A549 (cell line): Measurements from ENCODE around the gene ARF1. TPM values are rescaled to one million over a fixed set of nuclear protein-coding genes. Genes with fewer than 3 reads are reported as not detected.

ENCODE experiments used
- ATAC-seq, 2 experiments: fragments of 200-7000 bp in 1 of 2; fragments of >200 bp in 1 of 2; cut with Nextera tagmentation in 1 of 2; cut with Tn5 transposase in 1 of 2; 3 replicates each; pipeline versions ENCODE4 v1.8.0 to v1.9.1; 2018 to 2020; ENCODE audit warnings: mild to moderate bottlenecking in 1 of 2, moderate library complexity in 1 of 2
- CTCF ChIA-PET: fragments of 300-600 bp; sonication (Branson Sonifier 250); formaldehyde crosslinking; extraction: SDS; loops from one replicate; lab custom pipeline; 2021; ENCODE audit warnings: antibody characterized with exemption, inconsistent platforms; lab: Yijun Ruan, JAX
- POLR2A ChIA-PET: fragments of 350-600 bp; formaldehyde crosslinking; extraction: SDS; loops from one replicate; lab custom pipeline; 2021; ENCODE audit warnings: antibody characterized with exemption, inconsistent platforms; lab: Yijun Ruan, JAX
- DNase-seq, 2 experiments: peaks; one replicate each; pipeline versions ENCODE4 v3.0.0 to v3.0.0-alpha.2; 2011 to 2016; ENCODE audit warnings: low read depth in 1 of 2, low spot score in 1 of 2
- FAIRE-seq: peaks from 2 replicates; lab custom pipeline; 2011; peaks lifted over from hg19 to GRCh38; lab: Jason Lieb, UNC
- H3K27ac ChIP-seq, 2 experiments: fragments of >200 bp; sonication (Bioruptor Twin); formaldehyde crosslinking; 3 replicates each; pipeline ENCODE4 v1.5.1; 2016 to 2017
- H3K4me1 ChIP-seq: fragments of >200 bp; sonication (Bioruptor Twin); formaldehyde crosslinking; 3 replicates; pipeline ENCODE4 v1.6.1; 2016
- H3K4me2 ChIP-seq: fragments of >200 bp; sonication (Bioruptor Twin); formaldehyde crosslinking; 3 replicates; pipeline ENCODE4 v1.6.1; 2016
- H3K4me3 ChIP-seq: fragments of >200 bp; sonication (Bioruptor Twin); formaldehyde crosslinking; 3 replicates; pipeline ENCODE4 v1.5.1; 2016
- H3K9me3 ChIP-seq: fragments of >200 bp; sonication (Bioruptor Twin); formaldehyde crosslinking; 3 replicates; pipeline ENCODE4 v1.6.1; 2016
- CBX8 ChIP-seq: fragments of 200-600 bp; sonication (generic); IDR thresholded peaks from 2 replicates; pipeline ENCODE4 v1.6.1; 2016
- CEBPB ChIP-seq, 2 experiments: fragments of >200 bp in 1 of 2; sonication (Bioruptor Twin) in 1 of 2; formaldehyde crosslinking in 1 of 2; IDR thresholded peaks; 2 replicates each; pipeline ENCODE4 v1.6.1; 2012 to 2016
- CHD4 ChIP-seq: fragments of 200-600 bp; sonication (generic); IDR thresholded peaks from 2 replicates; pipeline ENCODE4 v1.6.1; 2016; ENCODE audit warnings: antibody characterized with exemption, mild to moderate bottlenecking, borderline replicate concordance
- E2F6 ChIP-seq: IDR thresholded peaks from 2 replicates; pipeline ENCODE4 v1.6.1; 2012; ENCODE audit warnings: low read depth, borderline replicate concordance
- ESRRA ChIP-seq: fragments of 150-350 bp; IDR thresholded peaks from 2 replicates; pipeline ENCODE4 v1.6.1; 2014; ENCODE audit warnings: mild to moderate bottlenecking, low read length, borderline replicate concordance
- FOSB ChIP-seq: fragments of 250-450 bp; sonication (Bioruptor Pico); IDR thresholded peaks from 2 replicates; pipeline ENCODE4 v1.5.0; 2020; ENCODE audit warnings: mild to moderate bottlenecking, moderate library complexity
- FOSL2 ChIP-seq, 2 experiments: fragments of 450-650 bp in 1 of 2; fragments of >200 bp in 1 of 2; sonication (Bioruptor Twin) in 1 of 2; formaldehyde crosslinking; IDR thresholded peaks; 2 replicates each; pipeline versions ENCODE4 v1.5.0 to v1.6.1; 2016 to 2020; ENCODE audit warnings: mild to moderate bottlenecking in 1 of 2, moderate library complexity in 1 of 2
- FOXS1 ChIP-seq: fragments of 250-450 bp; sonication (Bioruptor Pico); IDR thresholded peaks from 2 replicates; pipeline ENCODE4 v1.5.0; 2020; ENCODE audit warnings: mild to moderate bottlenecking, moderate library complexity
- GATA3 ChIP-seq: IDR thresholded peaks from 2 replicates; pipeline ENCODE4 v1.6.1; 2012; ENCODE audit warnings: borderline replicate concordance
- HDAC2 ChIP-seq: fragments of 200-600 bp; sonication (generic); IDR thresholded peaks from 2 replicates; pipeline ENCODE4 v1.6.1; 2016
- HEYL ChIP-seq: fragments of 250-450 bp; sonication (Bioruptor Pico); IDR thresholded peaks from 2 replicates; pipeline ENCODE4 v1.8.0; 2021; ENCODE audit warnings: mild to moderate bottlenecking, moderate library complexity
- HOXB13 ChIP-seq: fragments of 250-450 bp; sonication (Bioruptor Pico); IDR thresholded peaks from 2 replicates; pipeline ENCODE4 v1.5.0; 2020; ENCODE audit warnings: low read depth, mild to moderate bottlenecking, moderate library complexity
- HOXB5 ChIP-seq: fragments of 250-450 bp; sonication (Bioruptor Pico); IDR thresholded peaks from 2 replicates; pipeline ENCODE4 v1.5.0; 2020; ENCODE audit warnings: mild to moderate bottlenecking, moderate library complexity
- MAZ ChIP-seq: fragments of 150-350 bp; IDR thresholded peaks from 2 replicates; pipeline ENCODE4 v1.6.1; 2014; ENCODE audit warnings: antibody characterized with exemption, low read depth, low read length, borderline replicate concordance
- MYC ChIP-seq: IDR thresholded peaks from 2 replicates; pipeline ENCODE4 v1.6.1; 2012; ENCODE audit warnings: mild to moderate bottlenecking, inconsistent platforms, low read length, improper control_type of control experiment, borderline replicate concordance
- NPAS2 ChIP-seq: fragments of 250-450 bp; sonication (Bioruptor Pico); IDR thresholded peaks from 2 replicates; pipeline ENCODE4 v1.8.0; 2022; ENCODE audit warnings: mild to moderate bottlenecking, moderate library complexity, borderline replicate concordance
- POLR2A ChIP-seq: IDR thresholded peaks from 2 replicates; pipeline ENCODE4 v1.6.1; 2012; ENCODE audit warnings: mild to moderate bottlenecking, low read length
- RAD21 ChIP-seq, 2 experiments: fragments of >200 bp in 1 of 2; sonication (Bioruptor Twin) in 1 of 2; formaldehyde crosslinking in 1 of 2; IDR thresholded peaks in 1 of 2; conservative IDR thresholded peaks in 1 of 2; 2 replicates in 1 of 2; 3 replicates in 1 of 2; pipeline ENCODE4 v1.6.1; 2012 to 2018; ENCODE audit warnings: inconsistent platforms in 1 of 2
- RCOR1 ChIP-seq: fragments of 150-350 bp; IDR thresholded peaks from 2 replicates; pipeline ENCODE4 v1.6.1; 2014; ENCODE audit warnings: antibody characterized with exemption, low read length, low read depth
- RNF2 ChIP-seq: fragments of 200-600 bp; sonication (generic); IDR thresholded peaks from 2 replicates; pipeline ENCODE4 v1.6.1; 2016; ENCODE audit warnings: low read depth, mild to moderate bottlenecking, antibody characterized with exemption, moderate library complexity, borderline replicate concordance
- SREBF2 ChIP-seq: fragments of 450-650 bp; IDR thresholded peaks from 2 replicates; pipeline ENCODE4 v1.6.1; 2014; ENCODE audit warnings: mild to moderate bottlenecking, moderate library complexity
- TFCP2L1 ChIP-seq: fragments of 250-450 bp; sonication (Bioruptor Pico); IDR thresholded peaks from 2 replicates; pipeline ENCODE4 v1.5.0; 2021; ENCODE audit warnings: mild to moderate bottlenecking
- TP53 ChIP-seq: fragments of 250-450 bp; sonication (Bioruptor Pico); IDR thresholded peaks from 2 replicates; pipeline ENCODE4 v1.5.0; 2021; ENCODE audit warnings: mild to moderate bottlenecking, moderate library complexity
- ZC3H11A ChIP-seq: fragments of 450-650 bp; IDR thresholded peaks from 2 replicates; pipeline ENCODE4 v1.6.1; 2014; ENCODE audit warnings: antibody characterized with exemption, mild to moderate bottlenecking
- ZFP36 ChIP-seq: fragments of 450-650 bp; IDR thresholded peaks from 2 replicates; pipeline ENCODE4 v1.6.1; 2014; ENCODE audit warnings: borderline replicate concordance; ENCODE audit not compliant: partially characterized antibody
- ZNF302 ChIP-seq: fragments of 250-450 bp; sonication (Bioruptor Pico); IDR thresholded peaks from 2 replicates; pipeline ENCODE4 v1.9.0; 2021; ENCODE audit warnings: inconsistent platforms, mild to moderate bottlenecking, moderate library complexity
- ZSCAN20 ChIP-seq: fragments of 250-450 bp; sonication (Bioruptor Pico); IDR thresholded peaks from 2 replicates; pipeline ENCODE4 v1.8.0; 2022; ENCODE audit warnings: mild to moderate bottlenecking, moderate library complexity
- WGBS: methylation state at CpG from one replicate; pipeline ENCODE4 v1.1.6; 2017; ENCODE audit errors: missing lambda C conversion rate; 5-methylcytosine and 5-hydroxymethylcytosine counted together
- polyA plus RNA-seq, 4 experiments: library from polyadenylated mRNA; depleted of rRNA in 3 of 4; stranded (reverse); fragments of >200 nt; fragmentation: RNase III in 1 of 4; extraction: RNeasy Plus Mini Kit Qiagen cat#74134 plus additional on column Dnase treatment in 1 of 4; gene quantifications; 2 replicates in 3 of 4; 3 replicates in 1 of 4; pipeline ENCODE4 v1.2.3, GENCODE V29; 2011 to 2017
- TF ChIP-seq, protein P1 (sequence below): fragments of 150-350 bp; IDR thresholded peaks from 2 replicates; pipeline ENCODE4 v1.6.1; 2014; ENCODE audit warnings: low read depth, mild to moderate bottlenecking, low read length
- TF ChIP-seq, protein P2 (sequence below): fragments of 200-600 bp; sonication (generic); IDR thresholded peaks from 2 replicates; pipeline ENCODE4 v1.6.1; 2016; ENCODE audit warnings: antibody characterized with exemption, mild to moderate bottlenecking, moderate library complexity
- TF ChIP-seq, protein P3 (sequence below): IDR thresholded peaks from 2 replicates; pipeline ENCODE4 v1.6.1; 2012
- TF ChIP-seq, protein P4 (sequence below): fragments of >200 bp; sonication (Bioruptor Twin); formaldehyde crosslinking; IDR thresholded peaks from 3 replicates; pipeline ENCODE4 v1.6.1; 2016

ARF1 gene
- polyA plus RNA-seq, 2 of the 4 experiments (the other 2 are of a cell fraction): 297 to 376 TPM

DNA sequence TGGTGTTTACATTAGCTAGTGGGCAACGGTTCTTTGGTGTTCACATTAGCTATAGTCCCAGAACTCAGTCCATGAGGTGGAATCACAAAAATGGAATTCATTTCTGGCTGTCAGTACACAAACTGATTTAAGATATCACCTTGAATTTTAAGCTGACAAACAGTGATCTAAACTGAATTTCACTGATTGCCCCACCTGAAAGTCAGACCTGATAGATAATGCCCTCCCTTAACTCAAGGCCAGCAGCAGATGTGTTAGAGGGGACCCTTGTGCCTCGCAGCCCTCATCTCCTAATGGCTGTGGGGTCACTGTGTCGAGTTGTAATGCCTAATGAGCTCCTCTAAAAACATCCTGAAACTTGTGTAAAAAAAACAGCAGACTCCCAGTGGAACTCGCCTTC, 8.6 kb downstream of the ARF1 start:
- no peak for DNase-seq
- CTCF ChIA-PET: interaction anchor here (1.1 to 3.1 kb wide), 5 partner anchors 9 to 610 kb away, joined by 3 to 18 read pairs (median 3); no protein-coding TSS in a partner anchor
- H3K4me3 ChIP-seq: no peak overlapping the region
- no peak for FAIRE-seq
- H3K27ac ChIP-seq: no peak overlapping the region
- WGBS: 89% methylated on average over 4 of the region's 4 CpGs
- no peak for TF ChIP-seq ZFP36
- no peak for TF ChIP-seq NPAS2 (CRISPR knock-in tag)
- TF ChIP-seq RAD21 (conservative IDR thresholded peaks at IDR 0.05 in 1 of 2, IDR thresholded peaks at IDR 0.05 in 1 of 2): no peak
- TF ChIP-seq, protein P1, sequence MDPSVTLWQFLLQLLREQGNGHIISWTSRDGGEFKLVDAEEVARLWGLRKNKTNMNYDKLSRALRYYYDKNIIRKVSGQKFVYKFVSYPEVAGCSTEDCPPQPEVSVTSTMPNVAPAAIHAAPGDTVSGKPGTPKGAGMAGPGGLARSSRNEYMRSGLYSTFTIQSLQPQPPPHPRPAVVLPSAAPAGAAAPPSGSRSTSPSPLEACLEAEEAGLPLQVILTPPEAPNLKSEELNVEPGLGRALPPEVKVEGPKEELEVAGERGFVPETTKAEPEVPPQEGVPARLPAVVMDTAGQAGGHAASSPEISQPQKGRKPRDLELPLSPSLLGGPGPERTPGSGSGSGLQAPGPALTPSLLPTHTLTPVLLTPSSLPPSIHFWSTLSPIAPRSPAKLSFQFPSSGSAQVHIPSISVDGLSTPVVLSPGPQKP: no peak
- no peak for TF ChIP-seq SREBF2
- TF ChIP-seq HEYL (CRISPR knock-in tag): no peak
- no peak for TF ChIP-seq HOXB13 (CRISPR knock-in tag)
- TF ChIP-seq CHD4: no peak
- no peak for TF ChIP-seq ZNF302 (CRISPR knock-in tag)
- TF ChIP-seq HOXB5 (CRISPR knock-in tag): no peak
- no peak for TF ChIP-seq MAZ
- TF ChIP-seq TP53 (CRISPR knock-in tag): no peak
- TF ChIP-seq CEBPB (IDR thresholded peaks at IDR 0.05): no peak
- TF ChIP-seq E2F6: no peak
- TF ChIP-seq FOSB: no peak
- TF ChIP-seq, protein P2, sequence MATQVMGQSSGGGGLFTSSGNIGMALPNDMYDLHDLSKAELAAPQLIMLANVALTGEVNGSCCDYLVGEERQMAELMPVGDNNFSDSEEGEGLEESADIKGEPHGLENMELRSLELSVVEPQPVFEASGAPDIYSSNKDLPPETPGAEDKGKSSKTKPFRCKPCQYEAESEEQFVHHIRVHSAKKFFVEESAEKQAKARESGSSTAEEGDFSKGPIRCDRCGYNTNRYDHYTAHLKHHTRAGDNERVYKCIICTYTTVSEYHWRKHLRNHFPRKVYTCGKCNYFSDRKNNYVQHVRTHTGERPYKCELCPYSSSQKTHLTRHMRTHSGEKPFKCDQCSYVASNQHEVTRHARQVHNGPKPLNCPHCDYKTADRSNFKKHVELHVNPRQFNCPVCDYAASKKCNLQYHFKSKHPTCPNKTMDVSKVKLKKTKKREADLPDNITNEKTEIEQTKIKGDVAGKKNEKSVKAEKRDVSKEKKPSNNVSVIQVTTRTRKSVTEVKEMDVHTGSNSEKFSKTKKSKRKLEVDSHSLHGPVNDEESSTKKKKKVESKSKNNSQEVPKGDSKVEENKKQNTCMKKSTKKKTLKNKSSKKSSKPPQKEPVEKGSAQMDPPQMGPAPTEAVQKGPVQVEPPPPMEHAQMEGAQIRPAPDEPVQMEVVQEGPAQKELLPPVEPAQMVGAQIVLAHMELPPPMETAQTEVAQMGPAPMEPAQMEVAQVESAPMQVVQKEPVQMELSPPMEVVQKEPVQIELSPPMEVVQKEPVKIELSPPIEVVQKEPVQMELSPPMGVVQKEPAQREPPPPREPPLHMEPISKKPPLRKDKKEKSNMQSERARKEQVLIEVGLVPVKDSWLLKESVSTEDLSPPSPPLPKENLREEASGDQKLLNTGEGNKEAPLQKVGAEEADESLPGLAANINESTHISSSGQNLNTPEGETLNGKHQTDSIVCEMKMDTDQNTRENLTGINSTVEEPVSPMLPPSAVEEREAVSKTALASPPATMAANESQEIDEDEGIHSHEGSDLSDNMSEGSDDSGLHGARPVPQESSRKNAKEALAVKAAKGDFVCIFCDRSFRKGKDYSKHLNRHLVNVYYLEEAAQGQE: no peak
- no peak for TF ChIP-seq TFCP2L1
- peaks cover 28% of the 10 kb centered on the region for H3K9me3 ChIP-seq
- H3K4me1 ChIP-seq: peaks cover 45% of the 10 kb centered on the region
- no peak for ATAC-seq
- POLR2A ChIA-PET: interaction anchor here (0.8 to 1.4 kb wide), 2 partner anchors 9 to 15 kb away, joined by 3 to 9 read pairs; partner anchors contain the start of gene ARF1
- H3K4me2 ChIP-seq: no peak overlapping the region

DNA sequence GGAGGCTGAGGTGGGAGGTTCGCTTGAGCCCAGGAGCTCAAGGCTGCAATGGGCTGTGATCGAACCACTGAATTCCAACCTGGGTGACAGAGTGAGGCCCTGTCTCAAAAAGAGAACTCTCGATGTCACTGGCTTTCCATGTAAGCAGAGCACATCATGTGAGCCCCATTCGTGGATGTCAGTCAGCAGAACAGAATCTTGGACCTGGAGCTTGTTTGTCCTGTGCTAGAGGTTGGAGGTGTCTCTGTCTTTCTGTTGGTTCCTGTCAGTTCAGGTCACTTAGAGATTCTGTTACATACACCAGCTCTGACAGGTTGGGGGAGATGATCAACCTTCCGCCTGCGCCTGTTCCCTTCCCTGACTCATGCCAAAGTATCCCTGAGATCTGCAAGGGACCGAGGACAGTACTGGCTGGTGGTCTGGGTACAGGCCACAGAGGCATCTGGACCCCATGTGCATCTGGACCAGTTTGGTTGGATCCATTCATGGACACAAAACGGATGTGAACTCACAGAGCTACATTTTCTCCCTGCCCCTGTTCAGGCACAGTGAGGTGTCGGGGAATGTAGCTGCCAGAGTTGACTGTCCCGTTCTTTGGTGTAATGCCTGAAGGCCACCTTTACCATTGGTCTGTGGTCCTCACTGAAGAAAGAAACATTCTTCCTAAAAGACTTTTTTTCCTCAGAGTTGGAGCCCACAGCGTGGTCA, 10.0 kb downstream of the ARF1 start:
- DNase-seq: no peak
- ATAC-seq: no peak
- TF ChIP-seq FOSB (no peak), ZC3H11A (no peak), CBX8 (no peak), GATA3 (no peak), POLR2A (no peak), MYC (no peak), RCOR1 (no peak), FOXS1 (CRISPR knock-in tag) (no peak), HDAC2 (no peak), HOXB13 (CRISPR knock-in tag) (no peak), RNF2 (no peak), ESRRA (no peak), ZSCAN20 (CRISPR knock-in tag) (no peak), CEBPB (IDR thresholded peaks at IDR 0.05) (no peak), RAD21 (conservative IDR thresholded peaks at IDR 0.05 in 1 of 2, IDR thresholded peaks at IDR 0.05 in 1 of 2) (no peak), FOSL2 (IDR thresholded peaks at IDR 0.05) (no peak), FOSL2 (CRISPR knock-in tag; IDR thresholded peaks at IDR 0.05) (no peak)
- TF ChIP-seq, protein P3, sequence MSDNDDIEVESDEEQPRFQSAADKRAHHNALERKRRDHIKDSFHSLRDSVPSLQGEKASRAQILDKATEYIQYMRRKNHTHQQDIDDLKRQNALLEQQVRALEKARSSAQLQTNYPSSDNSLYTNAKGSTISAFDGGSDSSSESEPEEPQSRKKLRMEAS: no peak
- TF ChIP-seq, protein P4, sequence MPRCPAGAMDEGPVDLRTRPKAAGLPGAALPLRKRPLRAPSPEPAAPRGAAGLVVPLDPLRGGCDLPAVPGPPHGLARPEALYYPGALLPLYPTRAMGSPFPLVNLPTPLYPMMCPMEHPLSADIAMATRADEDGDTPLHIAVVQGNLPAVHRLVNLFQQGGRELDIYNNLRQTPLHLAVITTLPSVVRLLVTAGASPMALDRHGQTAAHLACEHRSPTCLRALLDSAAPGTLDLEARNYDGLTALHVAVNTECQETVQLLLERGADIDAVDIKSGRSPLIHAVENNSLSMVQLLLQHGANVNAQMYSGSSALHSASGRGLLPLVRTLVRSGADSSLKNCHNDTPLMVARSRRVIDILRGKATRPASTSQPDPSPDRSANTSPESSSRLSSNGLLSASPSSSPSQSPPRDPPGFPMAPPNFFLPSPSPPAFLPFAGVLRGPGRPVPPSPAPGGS: no peak
- Histone ChIP-seq H3K4me1 (peaks cover 32% of the 10 kb centered on the region), H3K9me3 (peaks cover 28% of the 10 kb centered on the region), H3K4me3 (no peak overlapping the region), H3K4me2 (no peak overlapping the region), H3K27ac (no peak overlapping the region)
- ChIA-PET CTCF (interaction anchor here (0.9 to 3.1 kb wide), 8 partner anchors 8 to 611 kb away, joined by 3 to 18 read pairs (median 4); partner anchors contain the start of gene MRPL55), POLR2A (no interaction called here)
- 97% methylated on average over 11 of the region's 11 CpGs for WGBS
- FAIRE-seq: no peak
